Cardiac muscle cell (in vitro differentiated cells and primary cell): Measurements from ENCODE around the gene ERC2. TPM values are rescaled to one million over a fixed set of nuclear protein-coding genes. Genes with fewer than 3 reads are reported as not detected.

Source experiments
- DNase-seq, 2 donors: peaks; one replicate each; pipeline versions ENCODE4 v3.0.0 to v3.0.0-alpha.2; 2010 to 2017; ENCODE audit warnings: low read depth in 1 of 2, low spot score in 1 of 2
- H3K27ac ChIP-seq: fragments of 200-600 bp; sonication (generic); 2 replicates; pipeline ENCODE4 v1.5.1; 2016
- H3K27me3 ChIP-seq: fragments of 200-600 bp; sonication (generic); 2 replicates; pipeline ENCODE4 v1.6.0; 2016; ENCODE audit warnings: control low read depth
- H3K36me3 ChIP-seq: fragments of 200-600 bp; sonication (generic); 2 replicates; pipeline ENCODE4 v1.5.1; 2016; ENCODE audit warnings: control low read depth
- H3K4me1 ChIP-seq: fragments of 200-600 bp; sonication (generic); 2 replicates; pipeline ENCODE4 v1.8.1; 2017; ENCODE audit warnings: low read depth, mild to moderate bottlenecking, mixed run types
- H3K4me3 ChIP-seq: fragments of 200-600 bp; sonication (generic); 2 replicates; pipeline ENCODE4 v1.5.1; 2016; ENCODE audit warnings: mild to moderate bottlenecking
- H3K9me3 ChIP-seq: fragments of 200-600 bp; sonication (generic); 2 replicates; pipeline ENCODE4 v1.5.1; 2017; ENCODE audit warnings: low read depth, mild to moderate bottlenecking, control low read depth
- polyA plus RNA-seq: library from polyadenylated mRNA; unstranded; fragments of >200 nt; fragmentation: Nextera tagmentation; extraction: Ambion mirVana; gene quantifications from 2 replicates; pipeline ENCODE4 v1.2.1, GENCODE V29; 2016
- total RNA-seq: library from RNA; depleted of rRNA; stranded (reverse); fragments of >200 nt; gene quantifications from 2 replicates; pipeline ENCODE4 v1.2.3, GENCODE V29; 2016
- TF ChIP-seq, protein P1 (sequence below): IDR thresholded peaks from 2 replicates; pipeline ENCODE4 v1.5.1; 2012; ENCODE audit warnings: low read depth, mild to moderate bottlenecking, low read length

Gene ERC2
- total and polyA plus RNA-seq, 2 experiments from 2014 or later: 18.1 to 29.0 TPM

DNA sequence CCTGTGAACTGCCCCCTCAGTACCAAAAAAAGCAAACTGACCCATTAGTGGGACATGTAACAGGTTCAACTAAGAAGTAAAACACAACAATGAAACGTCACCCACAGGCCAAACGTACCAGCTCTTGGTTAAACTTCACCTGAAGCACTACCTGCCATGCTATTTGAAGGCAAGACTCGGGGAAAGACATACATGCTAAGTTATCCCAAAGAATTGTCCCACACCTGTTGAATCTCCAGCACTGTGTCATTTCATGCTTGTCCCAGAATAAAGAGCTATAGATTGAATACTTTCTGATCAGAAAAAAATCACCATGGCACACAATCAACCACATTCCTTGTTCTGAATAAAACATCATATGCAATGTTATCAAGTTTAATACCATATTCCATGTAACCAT is 785.8 kb downstream of the ERC2 start:
- TF ChIP-seq, protein P1, sequence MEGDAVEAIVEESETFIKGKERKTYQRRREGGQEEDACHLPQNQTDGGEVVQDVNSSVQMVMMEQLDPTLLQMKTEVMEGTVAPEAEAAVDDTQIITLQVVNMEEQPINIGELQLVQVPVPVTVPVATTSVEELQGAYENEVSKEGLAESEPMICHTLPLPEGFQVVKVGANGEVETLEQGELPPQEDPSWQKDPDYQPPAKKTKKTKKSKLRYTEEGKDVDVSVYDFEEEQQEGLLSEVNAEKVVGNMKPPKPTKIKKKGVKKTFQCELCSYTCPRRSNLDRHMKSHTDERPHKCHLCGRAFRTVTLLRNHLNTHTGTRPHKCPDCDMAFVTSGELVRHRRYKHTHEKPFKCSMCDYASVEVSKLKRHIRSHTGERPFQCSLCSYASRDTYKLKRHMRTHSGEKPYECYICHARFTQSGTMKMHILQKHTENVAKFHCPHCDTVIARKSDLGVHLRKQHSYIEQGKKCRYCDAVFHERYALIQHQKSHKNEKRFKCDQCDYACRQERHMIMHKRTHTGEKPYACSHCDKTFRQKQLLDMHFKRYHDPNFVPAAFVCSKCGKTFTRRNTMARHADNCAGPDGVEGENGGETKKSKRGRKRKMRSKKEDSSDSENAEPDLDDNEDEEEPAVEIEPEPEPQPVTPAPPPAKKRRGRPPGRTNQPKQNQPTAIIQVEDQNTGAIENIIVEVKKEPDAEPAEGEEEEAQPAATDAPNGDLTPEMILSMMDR: no peak
- Histone ChIP-seq H3K4me1 (peaks cover 9% of the 10 kb centered on the region), H3K4me3 (no peak overlapping the region), H3K9me3 (no peaks in the 10 kb centered on the region), H3K27ac (no peak overlapping the region), H3K36me3 (no peaks in the 10 kb centered on the region), H3K27me3 (no peaks in the 10 kb centered on the region)
- no peak for DNase-seq

DNA sequence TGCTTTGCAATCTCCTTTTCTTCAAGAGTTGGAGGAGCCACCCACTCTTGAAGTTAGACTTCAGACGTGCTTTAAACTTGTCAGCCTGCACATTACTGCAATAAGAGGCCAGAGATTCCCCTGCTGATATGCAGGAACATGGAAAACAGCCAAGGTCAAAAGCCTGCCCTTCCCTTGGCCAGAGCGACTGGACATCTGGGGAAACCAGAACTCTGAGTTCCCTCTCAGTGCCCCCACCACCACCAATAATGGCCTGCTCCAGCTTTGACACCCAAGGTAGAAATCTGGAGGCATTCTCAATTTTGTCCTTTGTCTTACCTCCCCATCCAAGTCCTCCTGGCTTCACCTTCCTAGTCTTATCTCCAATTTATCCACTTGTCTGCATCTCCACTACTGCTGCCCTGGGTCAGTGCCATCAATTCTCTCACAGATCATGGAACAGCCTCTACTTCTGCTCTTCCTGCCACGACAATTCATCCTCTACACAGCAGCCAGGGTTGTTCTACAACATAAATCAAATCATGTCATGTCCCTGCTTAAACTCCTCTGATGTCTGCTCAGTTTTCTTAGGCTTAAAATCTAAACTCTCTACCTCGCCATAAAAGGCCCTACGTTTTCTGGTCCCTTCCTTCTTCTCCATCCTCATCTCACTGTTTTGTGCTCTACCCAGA is 789.6 kb downstream of the ERC2 start:
- Histone ChIP-seq H3K4me1 (peaks cover 7% of the 10 kb centered on the region), H3K4me3 (no peak overlapping the region), H3K27ac (no peak overlapping the region), H3K27me3 (no peaks in the 10 kb centered on the region), H3K36me3 (no peaks in the 10 kb centered on the region), H3K9me3 (no peaks in the 10 kb centered on the region)
- DNase-seq: no peak
- TF ChIP-seq, protein P1: no peak

DNA sequence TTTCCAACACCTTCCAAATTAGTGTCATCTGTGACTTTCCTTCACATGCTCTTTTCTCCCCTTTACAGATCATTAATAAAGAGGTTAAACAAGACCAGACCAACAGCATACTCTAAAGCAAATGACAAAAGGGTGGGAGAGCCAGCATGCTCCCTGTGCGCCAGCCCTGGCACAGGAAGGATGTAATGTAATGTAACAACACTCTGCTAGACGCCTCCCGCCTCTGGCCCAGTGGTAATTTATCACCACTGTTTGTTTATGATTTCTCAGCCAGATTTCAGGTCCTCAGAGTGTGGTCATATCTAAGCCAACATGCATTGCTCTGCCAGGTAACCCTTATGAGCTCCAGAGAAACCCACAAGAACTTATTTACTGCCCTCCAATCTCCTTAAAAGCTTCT is 791.6 kb downstream of the ERC2 start:
- TF ChIP-seq, protein P1: no peak
- H3K9me3 ChIP-seq: no peaks in the 10 kb centered on the region
- no peaks in the 10 kb centered on the region for H3K27me3 ChIP-seq

DNA sequence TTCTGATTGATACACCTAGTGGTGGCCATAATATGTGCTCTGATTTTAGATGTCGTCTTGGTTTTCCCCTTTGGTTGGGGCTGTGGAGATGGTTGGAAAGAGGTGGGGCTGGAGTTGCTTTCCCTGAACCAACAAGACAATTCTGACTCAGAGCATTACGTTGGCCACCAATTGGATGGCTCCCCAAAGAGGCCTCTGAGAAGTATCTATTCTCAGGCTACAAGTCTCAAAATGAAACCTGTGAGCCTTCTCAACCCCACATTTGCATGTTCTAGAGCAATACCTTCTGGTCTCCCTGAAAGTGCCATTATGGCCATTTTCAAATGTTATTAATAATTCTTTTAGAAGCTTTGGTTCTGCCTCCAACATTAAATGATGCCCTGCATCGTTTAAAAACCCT is 792.8 kb downstream of the ERC2 start:
- DNase-seq: no peak
- Histone ChIP-seq H3K27ac (no peak overlapping the region), H3K27me3 (no peaks in the 10 kb centered on the region), H3K4me3 (no peak overlapping the region), H3K4me1 (peaks cover 7% of the 10 kb centered on the region), H3K9me3 (no peaks in the 10 kb centered on the region), H3K36me3 (no peaks in the 10 kb centered on the region)
- TF ChIP-seq, protein P1: no peak

More for the DNA sequence above, 791.6 kb downstream of the ERC2 start:
- H3K36me3 ChIP-seq: no peaks in the 10 kb centered on the region
- DNase-seq: no peak
- H3K27ac ChIP-seq: no peak overlapping the region
- no peak overlapping the region for H3K4me3 ChIP-seq
- H3K4me1 ChIP-seq: peaks cover 7% of the 10 kb centered on the region

DNA sequence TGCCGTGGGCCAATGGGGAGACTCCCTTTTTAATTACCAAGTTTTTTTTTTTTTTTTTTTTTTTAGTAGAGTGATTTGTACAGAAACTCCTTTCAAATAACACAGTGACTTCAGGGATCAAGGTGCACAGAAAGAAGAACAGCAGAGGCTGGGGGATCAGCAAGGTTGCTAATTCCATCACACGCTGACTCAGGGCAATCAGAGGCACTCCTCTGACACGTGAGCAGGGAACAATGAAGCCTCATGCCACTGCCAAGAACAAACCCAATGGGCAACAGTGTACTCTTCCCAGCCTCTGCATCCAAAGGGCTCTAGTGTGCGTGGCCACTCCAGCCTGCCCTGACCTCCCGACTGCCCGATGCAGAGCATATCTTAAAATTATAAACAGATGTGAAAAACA is 794.5 kb downstream of the ERC2 start:
- Histone ChIP-seq H3K36me3 (no peaks in the 10 kb centered on the region), H3K27ac (no peak overlapping the region), H3K9me3 (no peaks in the 10 kb centered on the region), H3K4me3 (no peak overlapping the region), H3K27me3 (no peaks in the 10 kb centered on the region), H3K4me1 (peaks cover 6% of the 10 kb centered on the region)
- TF ChIP-seq, protein P1: no peak
- DNase-seq: no peak
